Measurements from ENCODE around the gene TBKBP1.
"Not testable (repeated sequence)": the region's sequence is repeated elsewhere in the genome, so short reads cannot be mapped to it uniquely, and the experiment has no call there.

TBKBP1 gene

GRCh38 chr17:47729476-47729875 lies 35.5 kb downstream of the TBKBP1 start:
- DNase-seq (ENCODE audit: extremely low read depth in 1 of 2, low read depth in 1 of 2), result no peak

GRCh38 chr17:47730681-47731080 lies 36.7 kb downstream of the TBKBP1 start:
- no peak for DNase-seq (ENCODE audit: extremely low read depth in 1 of 2, low read depth in 1 of 2)

- no peak for DNase-seq (ENCODE audit: extremely low read depth in 1 of 2, low read depth in 1 of 2)
Measured at GRCh38 chr17:47731396-47731795, 37.4 kb downstream of the TBKBP1 start.

- no peak for DNase-seq (ENCODE audit: extremely low read depth in 1 of 2, low read depth in 1 of 2)
Measured at GRCh38 chr17:47732399-47733046, 38.6 kb downstream of the TBKBP1 start.

- peak; percentile 84 to 93 for DNase-seq (ENCODE audit: extremely low read depth in 1 of 2, low read depth in 1 of 2)
Measured at GRCh38 chr17:47733047-47733673, 39.2 kb downstream of the TBKBP1 start, which contains the start of gene TBX21. TBX21 (plus strand) TSS chr17:47733236; CDS start chr17:47733455, 219 bp downstream.

- no peak for DNase-seq (ENCODE audit: extremely low read depth in 1 of 2, low read depth in 1 of 2)
Measured at GRCh38 chr17:47733674-47734410, 39.9 kb downstream of the TBKBP1 start.

GRCh38 chr17:47735139-47735464 lies 41.1 kb downstream of the TBKBP1 start:
- no peak for DNase-seq (ENCODE audit: extremely low read depth in 1 of 2, low read depth in 1 of 2)

- no peak for DNase-seq (ENCODE audit: extremely low read depth in 1 of 2, low read depth in 1 of 2)
Measured at GRCh38 chr17:47735536-47736011, 41.6 kb downstream of the TBKBP1 start.

- no peak for DNase-seq (ENCODE audit: extremely low read depth in 1 of 2, low read depth in 1 of 2)
Measured at GRCh38 chr17:47736501-47737495, 42.8 kb downstream of the TBKBP1 start.

GRCh38 chr17:47738178-47738577 lies 44.2 kb downstream of the TBKBP1 start:
- no peak for DNase-seq (ENCODE audit: extremely low read depth in 1 of 2, low read depth in 1 of 2)

- no peak for DNase-seq (ENCODE audit: extremely low read depth in 1 of 2, low read depth in 1 of 2)
Measured at GRCh38 chr17:47739150-47739549, 45.2 kb downstream of the TBKBP1 start.

- DNase-seq (ENCODE audit: extremely low read depth in 1 of 2, low read depth in 1 of 2), result not testable (repeated sequence)
Measured at GRCh38 chr17:47739945-47740344, 46.0 kb downstream of the TBKBP1 start.

- no peak for DNase-seq (ENCODE audit: extremely low read depth in 1 of 2, low read depth in 1 of 2)
Measured at GRCh38 chr17:47741109-47741792, 47.3 kb downstream of the TBKBP1 start.

- no peak for DNase-seq (ENCODE audit: extremely low read depth in 1 of 2, low read depth in 1 of 2)
Measured at GRCh38 chr17:47741793-47742145, 47.8 kb downstream of the TBKBP1 start.

- DNase-seq (ENCODE audit: extremely low read depth in 1 of 2, low read depth in 1 of 2), result no peak
Measured at GRCh38 chr17:47742319-47743181, 48.6 kb downstream of the TBKBP1 start.

- no peak for DNase-seq (ENCODE audit: extremely low read depth in 1 of 2, low read depth in 1 of 2)
Measured at GRCh38 chr17:47744168-47745036, 50.4 kb downstream of the TBKBP1 start.

- no peak for DNase-seq (ENCODE audit: extremely low read depth in 1 of 2, low read depth in 1 of 2)
Measured at GRCh38 chr17:47745037-47745380, 51.0 kb downstream of the TBKBP1 start.

- DNase-seq (ENCODE audit: extremely low read depth in 1 of 2, low read depth in 1 of 2), result no peak
Measured at GRCh38 chr17:47751471-47751870, 57.5 kb downstream of the TBKBP1 start.

Measured in stimulated activated CD8-positive, alpha-beta memory T cell treated with anti-CD3 and anti-CD28 coated beads, Interleukin-7, amount 100 ng/mL, for 48 hours (primary cell).